Astrocyte of the cerebellum (primary cell): ENCODE data around the gene LIPI.
"Not testable (repeated sequence)": the region's sequence is repeated elsewhere in the genome, so short reads cannot be mapped to it uniquely, and the experiment has no call there.

Experiments used
- DNase-seq: peaks from one replicate; pipeline ENCODE4 v3.0.0-alpha.2; 2011; ENCODE audit warnings: low read depth
- H3K4me3 ChIP-seq: 2 replicates; pipeline ENCODE4 v1.5.1; 2011; ENCODE audit warnings: mild to moderate bottlenecking, low read depth, low read length, moderate library complexity
- CTCF ChIP-seq: IDR thresholded peaks from 2 replicates; pipeline ENCODE4 v1.5.1; 2012; ENCODE audit warnings: low read length, low read depth, moderate library complexity, mild to moderate bottlenecking; ENCODE audit errors: missing control alignments
- in situ Hi-C: cut with HindIII; loops from 2 replicates; pipeline ENCODE4 v1.10.0; 2017; ENCODE audit warnings: low sequenced_read_pairs

The LIPI gene

DNA sequence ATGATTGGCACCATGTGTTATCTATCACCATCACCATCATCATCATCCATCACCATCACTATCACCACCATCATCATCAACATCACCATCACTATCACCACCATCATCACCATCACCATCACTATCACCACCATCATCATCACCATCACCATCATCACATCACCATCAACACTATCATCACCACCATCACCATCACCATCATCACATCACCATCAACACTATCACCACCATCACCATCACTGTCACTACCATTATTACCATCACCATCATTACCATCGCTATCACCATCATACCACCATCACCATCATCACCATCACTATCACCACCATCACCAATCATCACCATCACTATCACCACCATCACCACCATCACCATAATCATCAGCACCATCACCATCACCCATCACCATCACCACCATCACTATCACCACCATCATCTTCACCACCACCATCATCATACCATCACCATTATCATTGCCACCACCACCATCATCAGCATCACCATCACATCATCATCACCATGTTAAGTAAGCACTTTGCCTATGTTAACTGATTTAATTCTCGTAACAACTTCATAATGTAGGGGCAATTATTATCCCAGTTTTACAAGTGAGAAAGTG, 112.8 kb downstream of the LIPI start:
- H3K4me3 ChIP-seq, result no peak overlapping the region
- DNase-seq, result no peak
- in situ Hi-C loops, result no loop called here
- TF ChIP-seq CTCF, result no peak

- no peak for TF ChIP-seq CTCF
- in situ Hi-C loops, result no loop called here
Observed at GRCh38 chr21:14096577-14096976, 114.2 kb downstream of the LIPI start.

DNA sequence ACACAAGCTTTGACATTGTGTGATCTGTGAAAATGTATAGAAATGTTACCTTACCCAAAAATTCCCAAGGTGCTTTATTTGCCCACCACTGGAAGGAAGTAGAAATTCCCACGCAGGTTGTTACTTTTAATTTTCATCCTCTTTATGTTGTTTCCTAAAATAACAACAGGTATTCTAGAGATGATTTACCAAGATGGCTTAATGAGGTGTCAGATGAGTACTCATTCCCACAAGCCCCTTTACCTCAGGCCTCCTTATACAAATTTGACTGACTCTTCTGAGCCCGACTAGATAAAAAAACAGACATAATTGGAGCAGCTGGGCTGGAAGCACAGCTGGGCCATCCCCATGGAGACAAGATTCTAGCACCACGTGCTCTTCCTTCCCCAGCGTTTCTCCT, 114.6 kb downstream of the LIPI start:
- DNase-seq, result no peak
- TF ChIP-seq CTCF, result no peak
- in situ Hi-C loops, result no loop called here
- H3K4me3 ChIP-seq, result no peak overlapping the region

More at GRCh38 chr21:14096577-14096976, 114.2 kb downstream of the LIPI start:
- no peak for DNase-seq
- H3K4me3 ChIP-seq, result no peak overlapping the region

GRCh38 chr21:14095056-14095455, 115.7 kb downstream of the LIPI start:
- H3K4me3 ChIP-seq, result no peak overlapping the region
- TF ChIP-seq CTCF, result no peak
- in situ Hi-C loops, result no loop called here
- no peak for DNase-seq

- in situ Hi-C loops, result no loop called here
- no peak for DNase-seq
- no peak overlapping the region for H3K4me3 ChIP-seq
- TF ChIP-seq CTCF, result no peak
Observed at GRCh38 chr21:14092834-14093560, 117.8 kb downstream of the LIPI start.

DNA sequence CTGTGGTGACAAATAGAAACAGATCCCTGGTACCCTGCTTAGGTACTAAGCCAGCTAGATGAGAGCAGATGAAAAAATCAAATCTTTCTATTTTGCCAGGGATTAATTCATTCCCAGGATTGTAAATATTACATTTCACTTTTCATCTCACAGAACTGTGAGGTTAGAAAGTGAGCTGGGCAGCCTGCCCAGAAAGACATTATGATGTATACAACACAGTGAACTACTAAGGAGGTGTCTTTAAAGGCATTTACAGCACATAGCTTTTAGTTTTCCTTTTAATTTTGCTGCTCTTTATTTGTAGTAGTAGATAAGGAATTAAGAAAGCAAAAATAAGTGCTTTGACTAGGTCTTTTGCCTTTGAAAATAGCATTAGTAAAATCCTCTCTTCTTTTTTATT, 120.6 kb downstream of the LIPI start:
- peak; percentile 22 for DNase-seq
- in situ Hi-C loops, H3K4me3 ChIP-seq: not testable (repeated sequence)

GRCh38 chr21:14088391-14088790, 122.4 kb downstream of the LIPI start:
- no peak for TF ChIP-seq CTCF
- in situ Hi-C loops, result no loop called here
- DNase-seq, result no peak
- no peak overlapping the region for H3K4me3 ChIP-seq
